SH-SY5Y (cell line): ENCODE measurements around the gene TMEM184A.

ENCODE experiments used
- GATA2 ChIP-seq: IDR thresholded peaks from 2 replicates; pipeline ENCODE4 v1.6.1; 2011; ENCODE audit warnings: mild to moderate bottlenecking, low read depth, low read length
- GATA3 ChIP-seq: IDR thresholded peaks from 2 replicates; pipeline ENCODE4 v1.6.1; 2011; ENCODE audit warnings: low read depth, mild to moderate bottlenecking, low read length, moderate library complexity

DNA sequence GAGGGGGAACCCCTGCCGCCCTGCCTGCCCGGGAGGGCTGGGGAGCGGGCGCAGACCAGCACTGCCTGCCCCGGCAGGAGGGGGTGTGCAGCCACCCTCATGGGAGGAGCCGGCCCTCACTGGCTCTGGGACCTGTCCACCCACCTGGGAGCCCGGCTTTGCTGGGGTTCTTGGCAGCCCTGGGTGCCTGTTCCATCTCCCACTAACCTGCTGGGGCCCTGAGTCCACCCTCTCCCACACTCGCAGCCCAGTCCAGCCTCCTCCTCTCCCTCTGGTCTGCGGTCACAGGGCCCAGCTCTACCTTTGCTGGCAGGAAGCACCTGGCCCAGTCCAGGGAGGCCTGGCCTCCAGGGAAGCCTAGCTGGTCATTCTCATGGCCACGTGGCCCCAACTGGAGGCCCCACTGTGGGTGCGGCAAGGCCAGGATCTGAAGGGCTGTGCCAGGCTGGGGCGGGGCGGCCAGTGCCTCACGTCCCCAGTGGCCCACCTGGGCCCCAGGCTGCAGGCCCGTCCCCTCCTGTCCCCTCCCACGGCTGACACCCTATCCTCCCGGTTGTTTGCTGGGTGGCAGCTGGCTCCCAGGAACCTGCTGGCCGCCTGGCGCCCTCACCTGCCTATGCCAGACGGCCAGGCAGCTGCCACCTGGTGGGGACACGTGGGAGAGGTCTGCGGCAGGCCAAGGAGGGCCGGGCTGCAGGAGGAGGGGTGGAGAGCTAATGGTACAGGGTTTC is at the start of gene TMEM184A:
- TF ChIP-seq GATA2 (no peak), GATA3 (no peak)
